ENCODE measurements around the gene LMNTD2.

DNA sequence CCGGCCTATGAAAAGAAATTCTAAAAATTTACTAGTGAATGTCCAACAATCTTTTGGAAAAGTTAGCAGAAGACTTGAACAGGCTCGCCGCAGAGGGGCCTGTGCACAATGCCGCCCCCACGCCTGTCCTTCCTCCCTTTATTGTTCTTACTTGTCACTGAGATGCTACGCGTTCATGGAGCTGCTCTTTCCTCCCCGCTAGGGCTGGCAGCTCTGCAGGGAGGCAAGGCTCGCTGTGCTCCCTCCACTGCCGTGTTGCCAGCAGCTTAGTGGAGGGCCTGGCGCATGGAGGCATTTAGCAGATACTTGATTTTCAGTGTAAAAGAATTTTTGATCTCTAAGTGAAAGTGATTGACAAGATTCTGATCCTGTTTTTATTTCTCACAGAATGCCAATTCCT, 30.5 kb upstream of the LMNTD2 start:
- TF ChIP-seq ARNT (IDR thresholded peaks at IDR 0.05) (no peak), BHLHE40 (IDR thresholded peaks at IDR 0.05; ENCODE audit: borderline replicate concordance) (no peak), FOXA1 (IDR thresholded peaks at IDR 0.05) (no peak), SUZ12 (IDR thresholded peaks at IDR 0.05) (no peak), L3MBTL2 (conservative IDR thresholded peaks at IDR 0.05) (no peak)
- TF ChIP-seq, protein P1, sequence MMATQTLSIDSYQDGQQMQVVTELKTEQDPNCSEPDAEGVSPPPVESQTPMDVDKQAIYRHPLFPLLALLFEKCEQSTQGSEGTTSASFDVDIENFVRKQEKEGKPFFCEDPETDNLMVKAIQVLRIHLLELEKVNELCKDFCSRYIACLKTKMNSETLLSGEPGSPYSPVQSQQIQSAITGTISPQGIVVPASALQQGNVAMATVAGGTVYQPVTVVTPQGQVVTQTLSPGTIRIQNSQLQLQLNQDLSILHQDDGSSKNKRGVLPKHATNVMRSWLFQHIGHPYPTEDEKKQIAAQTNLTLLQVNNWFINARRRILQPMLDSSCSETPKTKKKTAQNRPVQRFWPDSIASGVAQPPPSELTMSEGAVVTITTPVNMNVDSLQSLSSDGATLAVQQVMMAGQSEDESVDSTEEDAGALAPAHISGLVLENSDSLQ (IDR thresholded peaks at IDR 0.05) = no peak
